K562 (cell line): ENCODE results near the gene CRABP2. TPM values are rescaled to one million over a fixed set of nuclear protein-coding genes. Genes with fewer than 3 reads are reported as not detected.

Experiments used
- MYNN ChIP-seq, 2 experiments: sonication (generic); formaldehyde crosslinking in 1 of 2; IDR thresholded peaks; 2 replicates each; pipeline versions ENCODE4 v1.5.0 to v1.6.1; 2016 to 2020; ENCODE audit warnings: antibody characterized with exemption in 1 of 2, missing genetic modification reagents in 1 of 2
- ZBTB1 ChIP-seq: sonication (generic); formaldehyde crosslinking; IDR thresholded peaks from 2 replicates; pipeline ENCODE4 v1.8.1; 2023; ENCODE audit warnings: missing genetic modification reagents, low read depth, mild to moderate bottlenecking, borderline replicate concordance
- ZNF212 ChIP-seq: fragments of 450-650 bp; formaldehyde crosslinking; IDR thresholded peaks from 2 replicates; pipeline ENCODE4 v1.4.0; 2020; ENCODE audit warnings: mild to moderate bottlenecking
- polyA plus RNA-seq, 8 experiments: library from polyadenylated mRNA; depleted of rRNA in 4 of 8; stranded (reverse) in 5 of 8; unstranded in 3 of 8; fragments of >200 nt; fragmentation: Nextera tagmentation in 2 of 8; fragmentation: Illumina TruSeq in 1 of 8; extraction: Ambion mirVana in 2 of 8; extraction: Trizol in 1 of 8; gene quantifications; 2 replicates each; pipeline versions ENCODE4 v1.2.1 to v1.2.3, GENCODE V29; 2011 to 2014; ENCODE audit warnings: inconsistent platforms in 1 of 8, missing spikeins in 1 of 8
- total RNA-seq, 7 experiments: library from RNA; depleted of rRNA in 6 of 7; stranded (reverse); fragments of >200 nt in 6 of 7; fragmentation: Illumina TruSeq in 2 of 7; extraction: Trizol in 2 of 7; gene quantifications; 2 replicates each; pipeline versions ENCODE4 v1.2.1 to v1.2.3, GENCODE V29; 2011 to 2021; ENCODE audit warnings: low replicate concordance in 1 of 7
- TF ChIP-seq, protein P1 (sequence below), 2 experiments: fragments of 450-650 bp; IDR thresholded peaks; 2 replicates each; pipeline ENCODE4 v1.6.1; 2016; ENCODE audit warnings: mild to moderate bottlenecking in 2 of 2, borderline replicate concordance in 1 of 2, low read depth in 1 of 2, moderate library complexity in 1 of 2
- TF ChIP-seq, protein P2 (sequence below): sonication (generic); formaldehyde crosslinking; IDR thresholded peaks from 2 replicates; pipeline ENCODE4 v1.8.0; 2022; ENCODE audit warnings: missing genetic modification reagents, mild to moderate bottlenecking, moderate library complexity, borderline replicate concordance

Gene CRABP2
- total and polyA plus RNA-seq, 9 of the 15 experiments (the other 6 are each of a cell fraction or from before 2014, with no cell fraction given), result 0.30 to 2.5 (median 0.82) TPM

DNA sequence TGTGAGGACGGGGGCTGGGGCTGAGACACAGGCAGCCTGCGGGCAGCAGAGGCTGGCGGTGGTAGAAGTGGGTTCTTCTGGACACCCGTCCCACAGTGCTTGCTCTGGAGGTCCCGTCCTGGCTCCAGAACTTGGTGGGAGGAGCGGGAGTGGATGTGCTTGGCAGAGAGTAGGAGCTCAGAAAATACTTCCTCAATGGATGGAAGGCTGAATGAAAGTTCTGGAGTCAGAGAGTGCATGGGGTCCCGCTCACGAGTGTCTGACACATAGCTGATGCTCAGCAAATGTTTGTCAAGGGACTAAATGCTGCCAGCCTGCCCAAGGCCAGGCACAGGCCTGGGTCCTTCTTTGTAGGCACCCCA lies 14.7 kb downstream of the CRABP2 start (continued):
- TF ChIP-seq ZNF212 (no peak), MYNN (IDR thresholded peaks at IDR 0.05) (no peak), MYNN (CRISPR knock-in tag; IDR thresholded peaks at IDR 0.05) (no peak), ZBTB1 (CRISPR knock-in tag) (no peak)
- TF ChIP-seq, protein P1, sequence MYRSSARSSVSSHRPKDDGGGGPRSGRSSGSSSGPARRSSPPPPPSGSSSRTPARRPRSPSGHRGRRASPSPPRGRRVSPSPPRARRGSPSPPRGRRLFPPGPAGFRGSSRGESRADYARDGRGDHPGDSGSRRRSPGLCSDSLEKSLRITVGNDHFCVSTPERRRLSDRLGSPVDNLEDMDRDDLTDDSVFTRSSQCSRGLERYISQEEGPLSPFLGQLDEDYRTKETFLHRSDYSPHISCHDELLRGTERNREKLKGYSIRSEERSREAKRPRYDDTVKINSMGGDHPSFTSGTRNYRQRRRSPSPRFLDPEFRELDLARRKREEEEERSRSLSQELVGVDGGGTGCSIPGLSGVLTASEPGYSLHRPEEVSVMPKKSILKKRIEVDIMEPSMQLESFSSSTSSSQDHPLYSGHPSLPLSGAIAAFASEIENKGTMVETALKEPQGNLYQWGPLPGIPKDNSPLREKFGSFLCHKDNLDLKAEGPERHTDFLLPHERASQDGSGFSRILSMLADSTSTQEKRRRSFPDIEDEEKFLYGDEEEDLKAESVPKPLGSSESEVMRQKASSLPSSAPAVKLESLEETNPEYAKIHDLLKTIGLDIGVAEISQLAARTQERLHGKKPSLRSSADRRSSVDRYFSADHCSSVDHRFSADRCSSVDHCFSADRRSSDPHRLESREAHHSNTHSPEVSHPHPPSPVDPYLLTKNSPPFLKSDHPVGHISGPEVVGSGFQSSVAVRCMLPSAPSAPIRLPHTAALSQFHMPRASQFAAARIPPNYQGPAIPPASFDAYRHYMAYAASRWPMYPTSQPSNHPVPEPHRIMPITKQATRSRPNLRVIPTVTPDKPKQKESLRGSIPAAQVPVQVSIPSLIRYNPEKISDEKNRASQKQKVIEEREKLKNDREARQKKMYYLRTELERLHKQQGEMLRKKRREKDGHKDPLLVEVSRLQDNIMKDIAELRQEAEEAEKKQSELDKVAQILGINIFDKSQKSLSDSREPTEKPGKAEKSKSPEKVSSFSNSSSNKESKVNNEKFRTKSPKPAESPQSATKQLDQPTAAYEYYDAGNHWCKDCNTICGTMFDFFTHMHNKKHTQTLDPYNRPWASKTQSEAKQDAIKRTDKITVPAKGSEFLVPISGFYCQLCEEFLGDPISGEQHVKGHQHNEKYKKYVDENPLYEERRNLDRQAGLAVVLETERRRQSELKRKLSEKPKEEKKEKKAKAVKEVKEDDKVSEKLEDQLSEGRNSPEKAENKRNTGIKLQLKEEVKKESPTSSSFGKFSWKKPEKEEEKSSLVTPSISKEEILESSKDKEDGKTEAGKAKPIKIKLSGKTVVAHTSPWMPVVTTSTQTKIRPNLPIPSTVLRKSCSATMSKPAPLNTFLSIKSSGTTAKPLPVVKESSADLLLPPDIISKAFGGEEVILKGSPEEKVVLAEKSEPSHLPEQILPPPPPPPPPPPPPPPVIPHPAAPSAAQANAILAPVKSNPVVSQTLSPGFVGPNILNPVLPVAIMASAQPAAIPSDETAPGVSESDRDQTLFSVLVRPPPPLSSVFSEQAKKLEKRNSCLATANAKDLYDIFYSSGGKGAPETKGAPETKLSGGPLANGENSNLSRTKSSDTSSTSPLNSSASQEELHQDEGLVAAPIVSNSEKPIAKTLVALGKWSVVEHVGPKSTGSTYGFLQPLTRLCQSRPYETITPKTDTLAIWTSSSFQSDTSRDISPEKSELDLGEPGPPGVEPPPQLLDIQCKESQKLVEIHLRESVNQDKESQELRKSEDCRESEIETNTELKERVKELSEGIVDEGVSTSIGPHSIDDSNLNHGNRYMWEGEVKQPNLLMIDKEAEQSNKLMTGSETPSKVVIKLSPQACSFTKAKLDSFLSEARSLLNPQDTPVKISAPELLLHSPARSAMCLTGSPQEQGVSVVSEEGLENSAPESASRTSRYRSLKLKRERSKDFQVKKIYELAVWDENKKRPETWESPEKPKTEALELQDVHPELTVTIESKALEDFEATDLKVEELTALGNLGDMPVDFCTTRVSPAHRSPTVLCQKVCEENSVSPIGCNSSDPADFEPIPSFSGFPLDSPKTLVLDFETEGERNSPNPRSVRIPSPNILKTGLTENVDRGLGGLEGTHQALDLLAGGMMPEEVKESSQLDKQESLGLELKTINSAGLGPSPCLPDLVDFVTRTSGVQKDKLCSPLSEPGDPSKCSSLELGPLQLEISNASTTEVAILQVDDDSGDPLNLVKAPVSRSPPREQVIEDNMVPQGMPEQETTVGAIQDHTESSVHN (IDR thresholded peaks at IDR 0.05; ENCODE audit: borderline replicate concordance in 1 of 2, low read depth in 1 of 2), result no peak
- TF ChIP-seq, protein P2, sequence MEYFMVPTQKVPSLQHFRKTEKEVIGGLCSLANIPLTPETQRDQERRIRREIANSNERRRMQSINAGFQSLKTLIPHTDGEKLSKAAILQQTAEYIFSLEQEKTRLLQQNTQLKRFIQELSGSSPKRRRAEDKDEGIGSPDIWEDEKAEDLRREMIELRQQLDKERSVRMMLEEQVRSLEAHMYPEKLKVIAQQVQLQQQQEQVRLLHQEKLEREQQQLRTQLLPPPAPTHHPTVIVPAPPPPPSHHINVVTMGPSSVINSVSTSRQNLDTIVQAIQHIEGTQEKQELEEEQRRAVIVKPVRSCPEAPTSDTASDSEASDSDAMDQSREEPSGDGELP (CRISPR knock-in tag), result no peak
